OCI-LY3 (cell line): ENCODE data around the gene GRAMD2B.

Experiments used
- EZH2phosphoT487 ChIP-seq: fragments of 200-600 bp; shearing (Covaris generic); IDR thresholded peaks from 2 replicates; pipeline ENCODE4 v1.6.1; 2018; ENCODE audit warnings: antibody characterized with exemption, mixed run types, low read depth
- TF ChIP-seq, protein P1 (sequence below): fragments of 200-600, 300-600 bp; sonication (generic); IDR thresholded peaks from 2 replicates; pipeline ENCODE4 v1.5.1; 2014; ENCODE audit warnings: antibody characterized with exemption, low read length, low read depth

DNA sequence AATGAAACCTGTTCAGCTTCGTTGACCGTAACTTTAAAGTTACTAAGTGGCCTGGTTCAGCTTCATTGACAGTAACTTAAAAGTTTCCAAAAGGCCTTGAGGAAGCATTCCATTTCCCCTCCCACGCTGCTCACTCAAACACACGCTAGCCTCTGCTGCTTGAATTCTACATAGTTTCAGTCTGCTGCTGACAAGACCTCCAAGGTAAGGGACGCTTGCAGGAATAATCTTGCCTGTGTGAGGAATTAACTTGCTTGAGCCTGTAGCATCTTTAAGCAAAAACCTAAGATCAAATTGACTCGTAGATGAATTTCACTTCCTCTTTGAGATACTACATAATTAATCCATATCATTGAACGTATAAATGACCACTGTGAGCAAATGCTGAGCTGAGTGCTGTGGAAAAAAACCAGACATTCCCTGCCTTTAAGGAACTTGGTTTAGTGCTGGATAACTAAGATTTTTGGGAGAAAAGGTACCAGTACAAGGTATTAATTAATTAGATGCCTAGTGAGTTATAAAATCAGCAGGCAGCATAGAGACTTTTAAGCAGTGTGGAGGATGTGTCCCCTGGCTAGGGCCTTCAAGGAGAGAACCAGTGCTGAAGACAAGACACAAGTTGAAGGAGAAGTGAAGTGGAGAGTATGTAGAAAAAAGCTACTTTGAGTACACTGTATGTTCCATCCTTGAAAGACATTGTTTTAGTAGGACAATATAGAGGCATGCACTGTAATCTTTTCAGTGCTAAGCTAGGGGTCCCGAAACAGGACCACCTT, 39.2 kb downstream of the GRAMD2B start:
- TF ChIP-seq, protein P1, sequence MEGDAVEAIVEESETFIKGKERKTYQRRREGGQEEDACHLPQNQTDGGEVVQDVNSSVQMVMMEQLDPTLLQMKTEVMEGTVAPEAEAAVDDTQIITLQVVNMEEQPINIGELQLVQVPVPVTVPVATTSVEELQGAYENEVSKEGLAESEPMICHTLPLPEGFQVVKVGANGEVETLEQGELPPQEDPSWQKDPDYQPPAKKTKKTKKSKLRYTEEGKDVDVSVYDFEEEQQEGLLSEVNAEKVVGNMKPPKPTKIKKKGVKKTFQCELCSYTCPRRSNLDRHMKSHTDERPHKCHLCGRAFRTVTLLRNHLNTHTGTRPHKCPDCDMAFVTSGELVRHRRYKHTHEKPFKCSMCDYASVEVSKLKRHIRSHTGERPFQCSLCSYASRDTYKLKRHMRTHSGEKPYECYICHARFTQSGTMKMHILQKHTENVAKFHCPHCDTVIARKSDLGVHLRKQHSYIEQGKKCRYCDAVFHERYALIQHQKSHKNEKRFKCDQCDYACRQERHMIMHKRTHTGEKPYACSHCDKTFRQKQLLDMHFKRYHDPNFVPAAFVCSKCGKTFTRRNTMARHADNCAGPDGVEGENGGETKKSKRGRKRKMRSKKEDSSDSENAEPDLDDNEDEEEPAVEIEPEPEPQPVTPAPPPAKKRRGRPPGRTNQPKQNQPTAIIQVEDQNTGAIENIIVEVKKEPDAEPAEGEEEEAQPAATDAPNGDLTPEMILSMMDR = no peak
- no peak for TF ChIP-seq EZH2phosphoT487
